ENCODE results near the gene GBP7. TPM values are rescaled to one million over a fixed set of nuclear protein-coding genes. Genes with fewer than 3 reads are reported as not detected.

Gene GBP7
- total and polyA plus RNA-seq, 4 donors, result 0.89 to 27.8 (median 16.8) TPM

DNA sequence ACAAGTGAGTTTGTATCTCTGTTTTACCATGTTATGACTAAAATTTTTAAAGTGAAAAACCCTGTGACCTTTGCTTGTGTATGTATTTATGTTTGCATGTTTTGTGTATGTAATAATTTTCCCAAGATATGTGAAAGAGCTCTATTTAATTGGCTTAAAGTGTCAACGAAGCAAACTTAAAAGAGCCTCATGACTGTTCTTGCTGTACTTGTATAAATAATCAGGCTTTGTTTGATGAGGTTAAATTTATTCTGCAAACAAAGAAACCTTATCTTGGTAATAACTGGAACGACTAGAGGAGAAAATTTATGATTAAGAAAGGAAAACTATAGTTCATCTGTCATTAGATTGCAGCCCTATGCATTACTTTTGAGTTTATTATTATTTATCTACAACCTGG, 6.6 kb downstream of the GBP7 start:
- Histone ChIP-seq H3K27ac (ENCODE audit: low read depth in 1 of 2, low read length in 2 of 2) (no peak overlapping the region), H3K27me3 (ENCODE audit: control insufficient read depth in 4 of 4, insufficient read depth in 4 of 4, low read length in 3 of 4) (no peaks in the 10 kb centered on the region), H3K4me3 (ENCODE audit: low read depth in 1 of 3, low read length in 3 of 3) (no peak overlapping the region), H3K9me3 (ENCODE audit: control insufficient read depth in 4 of 4, low read length in 3 of 4) (no peaks in the 10 kb centered on the region), H3K36me3 (ENCODE audit: control insufficient read depth in 4 of 4, insufficient read depth in 3 of 4, low read depth in 1 of 4, low read length in 3 of 4) (peaks cover 0 to 16% (median 8%) of the 10 kb centered on the region in 4 donors), H3K4me1 (ENCODE audit: control insufficient read depth in 4 of 4, insufficient read depth in 4 of 4, low read length in 3 of 4) (peaks cover 2 to 46% (median 26%) of the 10 kb centered on the region in 4 donors), H3K9ac (ENCODE audit: low read depth in 1 of 2, low read length in 2 of 2) (no peak overlapping the region)
- 21% methylated on average over 2 of the region's 2 CpGs for WGBS
- no peak for DNase-seq (ENCODE audit: low spot score)
- TF ChIP-seq SP1 (IDR thresholded peaks at IDR 0.05) (no peak), ZBTB33 (IDR thresholded peaks at IDR 0.05) (no peak), YY1 (IDR thresholded peaks at IDR 0.05) (no peak), NR2F2 (IDR thresholded peaks at IDR 0.05) (no peak), HNF4A (conservative IDR thresholded peaks at IDR 0.05) (no peak), HNF4G (IDR thresholded peaks at IDR 0.05) (no peak), RXRA (IDR thresholded peaks at IDR 0.05) (no peak), JUND (IDR thresholded peaks at IDR 0.05) (no peak), RAD21 (IDR thresholded peaks at IDR 0.05) (no peak), ATF3 (IDR thresholded peaks at IDR 0.05) (no peak), EGR1 (IDR thresholded peaks at IDR 0.05; ENCODE audit: low read depth in 2 of 2) (no peak), GABPA (IDR thresholded peaks at IDR 0.05 in 1 of 2, conservative IDR thresholded peaks at IDR 0.05 in 1 of 2) (no peak), FOXA2 (IDR thresholded peaks at IDR 0.05) (no peak)
- TF ChIP-seq, protein P1, sequence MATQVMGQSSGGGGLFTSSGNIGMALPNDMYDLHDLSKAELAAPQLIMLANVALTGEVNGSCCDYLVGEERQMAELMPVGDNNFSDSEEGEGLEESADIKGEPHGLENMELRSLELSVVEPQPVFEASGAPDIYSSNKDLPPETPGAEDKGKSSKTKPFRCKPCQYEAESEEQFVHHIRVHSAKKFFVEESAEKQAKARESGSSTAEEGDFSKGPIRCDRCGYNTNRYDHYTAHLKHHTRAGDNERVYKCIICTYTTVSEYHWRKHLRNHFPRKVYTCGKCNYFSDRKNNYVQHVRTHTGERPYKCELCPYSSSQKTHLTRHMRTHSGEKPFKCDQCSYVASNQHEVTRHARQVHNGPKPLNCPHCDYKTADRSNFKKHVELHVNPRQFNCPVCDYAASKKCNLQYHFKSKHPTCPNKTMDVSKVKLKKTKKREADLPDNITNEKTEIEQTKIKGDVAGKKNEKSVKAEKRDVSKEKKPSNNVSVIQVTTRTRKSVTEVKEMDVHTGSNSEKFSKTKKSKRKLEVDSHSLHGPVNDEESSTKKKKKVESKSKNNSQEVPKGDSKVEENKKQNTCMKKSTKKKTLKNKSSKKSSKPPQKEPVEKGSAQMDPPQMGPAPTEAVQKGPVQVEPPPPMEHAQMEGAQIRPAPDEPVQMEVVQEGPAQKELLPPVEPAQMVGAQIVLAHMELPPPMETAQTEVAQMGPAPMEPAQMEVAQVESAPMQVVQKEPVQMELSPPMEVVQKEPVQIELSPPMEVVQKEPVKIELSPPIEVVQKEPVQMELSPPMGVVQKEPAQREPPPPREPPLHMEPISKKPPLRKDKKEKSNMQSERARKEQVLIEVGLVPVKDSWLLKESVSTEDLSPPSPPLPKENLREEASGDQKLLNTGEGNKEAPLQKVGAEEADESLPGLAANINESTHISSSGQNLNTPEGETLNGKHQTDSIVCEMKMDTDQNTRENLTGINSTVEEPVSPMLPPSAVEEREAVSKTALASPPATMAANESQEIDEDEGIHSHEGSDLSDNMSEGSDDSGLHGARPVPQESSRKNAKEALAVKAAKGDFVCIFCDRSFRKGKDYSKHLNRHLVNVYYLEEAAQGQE (IDR thresholded peaks at IDR 0.05), result no peak

- H3K27ac ChIP-seq (ENCODE audit: low read depth in 1 of 2, low read length in 2 of 2), result peak overlapping the region; percentile 15 to 52
- H3K4me3 ChIP-seq (ENCODE audit: low read depth in 1 of 3, low read length in 3 of 3), result no peak overlapping the region
- H3K27me3 ChIP-seq (ENCODE audit: control insufficient read depth in 4 of 4, insufficient read depth in 4 of 4, low read length in 3 of 4), result no peaks in the 10 kb centered on the region
- WGBS, result 67% methylated on average over 2 of the region's 2 CpGs
- H3K9me3 ChIP-seq (ENCODE audit: control insufficient read depth in 4 of 4, low read length in 3 of 4), result no peaks in the 10 kb centered on the region
- H3K9ac ChIP-seq (ENCODE audit: low read depth in 1 of 2, low read length in 2 of 2), result no peak overlapping the region
- H3K4me1 ChIP-seq (ENCODE audit: control insufficient read depth in 4 of 4, insufficient read depth in 4 of 4, low read length in 3 of 4), result peaks cover 2 to 39% (median 24%) of the 10 kb centered on the region in 4 donors
- H3K36me3 ChIP-seq (ENCODE audit: control insufficient read depth in 4 of 4, insufficient read depth in 3 of 4, low read depth in 1 of 4, low read length in 3 of 4), result peaks cover 0 to 30% (median 10%) of the 10 kb centered on the region in 4 donors
- no peak for DNase-seq (ENCODE audit: low spot score)
- TF ChIP-seq YY1 (IDR thresholded peaks at IDR 0.05) (peak; percentile 15), RAD21 (IDR thresholded peaks at IDR 0.05) (no peak), SP1 (IDR thresholded peaks at IDR 0.05) (no peak), HNF4G (IDR thresholded peaks at IDR 0.05) (no peak), ATF3 (IDR thresholded peaks at IDR 0.05) (no peak), ZBTB33 (IDR thresholded peaks at IDR 0.05) (peak; percentile 14), GABPA (IDR thresholded peaks at IDR 0.05 in 1 of 2, conservative IDR thresholded peaks at IDR 0.05 in 1 of 2) (no peak), HNF4A (conservative IDR thresholded peaks at IDR 0.05) (peak; percentile 25 to 43), FOXA1 (IDR thresholded peaks at IDR 0.05) (no peak), CTCF (IDR thresholded peaks at IDR 0.05; ENCODE audit: low read depth, low read length, missing input control) (no peak), NR2F2 (IDR thresholded peaks at IDR 0.05) (no peak)
- TF ChIP-seq, protein P2, sequence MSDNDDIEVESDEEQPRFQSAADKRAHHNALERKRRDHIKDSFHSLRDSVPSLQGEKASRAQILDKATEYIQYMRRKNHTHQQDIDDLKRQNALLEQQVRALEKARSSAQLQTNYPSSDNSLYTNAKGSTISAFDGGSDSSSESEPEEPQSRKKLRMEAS (IDR thresholded peaks at IDR 0.05), result peak; percentile 19
Measured at GRCh38 chr1:89167590-89168230, 8.1 kb downstream of the GBP7 start.

Data from liver (tissue), 9 donors.